ENCODE results near the gene HYI.
"Not testable (repeated sequence)": the region's sequence is repeated elsewhere in the genome, so short reads cannot be mapped to it uniquely, and the experiment has no call there.

The HYI gene, protein sequence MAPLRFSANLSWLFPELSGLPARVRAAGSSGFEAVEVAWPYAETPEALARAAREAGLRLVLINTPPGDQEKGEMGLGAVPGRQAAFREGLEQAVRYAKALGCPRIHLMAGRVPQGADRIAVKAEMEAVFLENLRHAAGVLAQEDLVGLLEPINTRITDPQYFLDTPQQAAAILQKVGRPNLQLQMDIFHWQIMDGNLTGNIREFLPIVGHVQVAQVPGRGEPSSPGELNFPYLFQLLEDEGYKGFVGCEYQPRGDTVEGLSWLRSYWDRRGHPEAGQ

DNA sequence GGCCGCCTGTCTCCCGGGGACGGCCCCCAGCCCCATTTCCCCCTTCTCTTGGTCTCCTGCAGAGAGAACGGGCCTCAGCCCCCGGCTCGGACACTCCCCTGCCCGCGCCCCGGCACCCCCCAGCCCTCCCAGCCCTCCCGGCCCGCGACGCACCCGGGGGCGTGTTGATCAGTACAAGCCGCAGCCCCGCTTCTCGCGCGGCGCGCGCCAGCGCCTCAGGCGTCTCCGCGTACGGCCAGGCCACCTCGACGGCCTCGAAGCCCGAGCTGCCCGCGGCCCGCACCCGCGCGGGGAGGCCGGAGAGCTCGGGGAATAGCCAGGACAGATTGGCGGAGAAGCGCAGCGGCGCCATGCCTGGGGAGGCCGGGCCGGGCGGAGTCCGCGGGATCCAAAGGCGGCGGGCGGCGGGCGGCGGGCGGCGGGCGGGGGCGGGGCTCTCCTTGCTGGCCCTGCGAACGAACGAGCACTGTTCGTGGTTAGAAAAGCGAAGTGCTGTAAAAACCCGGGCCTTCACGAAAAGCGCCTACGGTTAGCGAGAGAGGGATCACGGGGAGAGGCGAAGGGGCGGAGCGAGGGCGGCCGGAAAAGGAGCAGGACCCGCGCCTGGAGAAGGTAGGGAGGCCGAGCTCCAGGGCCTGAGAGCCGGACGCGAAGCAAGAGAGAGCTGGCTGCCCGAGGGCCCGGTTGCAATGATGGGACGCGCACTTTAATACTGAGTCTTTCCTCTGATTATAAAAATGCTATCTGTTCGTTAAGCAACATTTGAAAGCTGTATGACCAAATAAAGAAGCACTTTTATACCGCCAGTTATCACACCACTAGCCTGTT, at the start of gene HYI:
HYI (minus strand) TSS at position 490 of the 828 bp plus-strand sequence; CDS start at position 352, 138 bp downstream.
- DNase-seq (ENCODE audit: low read depth), result peak; percentile 37

DNA sequence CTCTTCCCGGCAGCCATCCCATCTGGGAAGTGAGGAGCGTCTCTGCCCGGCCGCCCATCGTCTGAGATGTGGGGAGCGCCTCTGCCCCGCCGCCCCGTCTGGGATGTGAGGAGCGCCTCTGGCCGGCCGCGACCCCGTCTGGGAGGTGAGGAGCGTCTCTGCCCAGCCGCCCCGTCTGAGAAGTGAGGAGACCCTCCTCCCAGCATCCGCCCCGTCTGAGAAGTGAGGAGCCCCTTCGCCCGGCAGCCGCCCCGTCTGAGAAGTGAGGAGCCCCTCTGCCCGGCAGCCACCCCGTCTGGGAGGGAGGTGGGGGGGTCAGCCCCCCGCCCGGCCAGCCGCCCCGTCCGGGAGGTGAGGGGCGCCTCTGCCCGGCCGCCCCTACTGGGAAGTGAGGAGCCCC, 48.1 kb upstream of the HYI start:
- not testable (repeated sequence) for DNase-seq (ENCODE audit: low read depth)

- no peak for DNase-seq (ENCODE audit: low read depth)
These were observed 46.2 kb upstream of the HYI start for GRCh38 chr1:43499898-43500297.

- DNase-seq (ENCODE audit: low read depth), result no peak
These were observed 41.5 kb upstream of the HYI start for GRCh38 chr1:43495204-43495603.

- DNase-seq (ENCODE audit: low read depth), result no peak
These were observed 40.1 kb upstream of the HYI start for GRCh38 chr1:43493661-43494450.

DNA sequence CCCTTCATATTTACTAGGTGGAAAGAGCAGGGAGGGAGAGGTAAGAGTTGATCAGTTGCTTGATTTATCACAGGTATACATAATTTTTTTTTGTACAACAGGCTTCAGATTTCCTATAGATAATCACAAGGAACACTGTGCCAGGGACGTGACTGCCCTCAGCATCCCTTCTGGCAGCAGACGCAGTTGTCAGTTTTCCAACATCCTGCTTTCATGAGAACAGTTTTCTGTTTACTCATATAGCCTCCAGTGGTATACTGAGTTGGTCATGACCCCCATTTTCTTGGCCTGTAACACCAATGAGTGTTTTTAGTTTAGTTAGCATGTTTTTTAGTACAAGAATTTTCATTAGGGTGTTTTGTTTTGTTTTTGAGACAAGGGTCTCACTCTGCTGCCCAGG, 39.1 kb upstream of the HYI start:
- DNase-seq (ENCODE audit: low read depth), result no peak

- no peak for DNase-seq (ENCODE audit: low read depth)
These were observed 37.3 kb upstream of the HYI start for GRCh38 chr1:43491061-43491460.

DNA sequence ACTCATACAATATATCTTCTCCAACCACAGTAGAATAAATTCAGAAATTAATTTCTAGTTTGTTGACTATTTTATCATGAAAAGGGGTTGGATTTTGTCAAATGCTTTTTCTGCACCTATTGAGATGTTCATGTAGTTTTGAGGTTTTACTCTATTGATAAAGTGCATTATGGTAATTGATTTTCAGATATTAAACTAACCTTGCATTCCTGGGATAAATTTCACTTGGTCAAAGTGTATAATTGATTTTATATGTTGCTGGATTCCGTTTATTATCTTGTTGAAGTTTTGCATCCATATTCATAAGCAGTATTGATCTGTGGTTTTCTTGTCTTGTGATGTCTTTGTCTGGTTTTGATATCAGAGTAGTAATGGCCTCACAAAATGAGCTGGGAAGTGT, 34.4 kb upstream of the HYI start:
- DNase-seq (ENCODE audit: low read depth), result no peak

DNA sequence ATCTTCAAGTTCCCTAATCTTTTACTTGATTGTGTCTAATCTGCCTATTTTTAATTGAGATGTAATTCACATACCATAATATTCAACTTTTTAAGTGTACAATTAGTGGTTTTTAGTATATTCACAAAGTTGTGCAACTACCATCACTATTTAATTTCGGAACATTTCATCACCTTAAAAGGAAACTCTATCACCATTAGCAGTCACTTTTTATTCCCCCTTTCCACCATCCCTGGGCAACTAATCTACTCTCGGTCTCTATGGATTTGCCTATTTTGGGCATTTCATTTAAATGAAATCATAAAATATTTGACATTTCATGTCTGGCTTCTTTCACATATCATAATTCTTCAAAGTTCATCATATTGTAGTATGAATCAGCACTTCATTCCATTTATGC, 30.6 kb upstream of the HYI start:
- DNase-seq (ENCODE audit: low read depth), result no peak

- DNase-seq (ENCODE audit: low read depth), result no peak
These were observed 28.5 kb upstream of the HYI start for GRCh38 chr1:43482215-43482614.

- no peak for DNase-seq (ENCODE audit: low read depth)
These were observed 27.8 kb upstream of the HYI start for GRCh38 chr1:43481491-43481890.

DNA sequence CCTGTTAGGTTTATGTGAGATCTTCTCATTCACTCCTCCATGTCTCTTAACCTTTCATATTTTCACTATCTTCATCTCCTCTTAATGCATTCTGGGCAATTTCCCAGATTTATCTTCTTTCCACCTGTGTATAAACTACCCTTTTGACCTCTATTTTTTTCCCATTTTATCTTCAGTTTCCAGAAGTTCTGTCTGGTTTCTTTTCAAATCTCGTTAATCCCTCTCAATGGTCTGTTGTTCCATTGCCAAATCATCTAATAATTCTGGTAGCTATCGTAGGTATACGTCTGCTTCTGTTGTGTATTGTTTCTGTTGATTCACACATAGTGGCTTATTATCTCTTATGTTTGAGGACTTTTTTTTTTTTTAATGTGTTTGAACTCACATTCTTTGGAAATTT, 25.7 kb upstream of the HYI start:
- DNase-seq (ENCODE audit: low read depth), result no peak

DNA sequence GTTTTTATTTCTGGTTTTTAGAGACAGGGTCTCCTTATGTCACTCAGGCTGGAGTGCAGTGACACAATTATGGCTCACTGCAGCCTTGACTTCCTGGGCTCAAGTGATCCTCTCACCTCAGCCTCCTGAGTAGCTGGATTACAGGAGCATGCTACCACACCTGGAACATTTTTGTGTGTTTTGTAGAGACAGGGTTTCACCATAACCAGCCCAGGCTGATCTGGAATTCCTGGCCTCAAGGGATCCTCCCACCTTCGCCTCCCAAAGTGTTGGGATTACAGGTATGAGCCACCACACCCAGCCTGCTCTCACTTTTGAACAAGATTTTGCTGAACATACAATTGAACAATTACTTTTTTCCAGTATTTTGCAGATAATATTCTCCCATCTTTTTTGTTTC, 24.0 kb upstream of the HYI start:
- no peak for DNase-seq (ENCODE audit: low read depth)

DNA sequence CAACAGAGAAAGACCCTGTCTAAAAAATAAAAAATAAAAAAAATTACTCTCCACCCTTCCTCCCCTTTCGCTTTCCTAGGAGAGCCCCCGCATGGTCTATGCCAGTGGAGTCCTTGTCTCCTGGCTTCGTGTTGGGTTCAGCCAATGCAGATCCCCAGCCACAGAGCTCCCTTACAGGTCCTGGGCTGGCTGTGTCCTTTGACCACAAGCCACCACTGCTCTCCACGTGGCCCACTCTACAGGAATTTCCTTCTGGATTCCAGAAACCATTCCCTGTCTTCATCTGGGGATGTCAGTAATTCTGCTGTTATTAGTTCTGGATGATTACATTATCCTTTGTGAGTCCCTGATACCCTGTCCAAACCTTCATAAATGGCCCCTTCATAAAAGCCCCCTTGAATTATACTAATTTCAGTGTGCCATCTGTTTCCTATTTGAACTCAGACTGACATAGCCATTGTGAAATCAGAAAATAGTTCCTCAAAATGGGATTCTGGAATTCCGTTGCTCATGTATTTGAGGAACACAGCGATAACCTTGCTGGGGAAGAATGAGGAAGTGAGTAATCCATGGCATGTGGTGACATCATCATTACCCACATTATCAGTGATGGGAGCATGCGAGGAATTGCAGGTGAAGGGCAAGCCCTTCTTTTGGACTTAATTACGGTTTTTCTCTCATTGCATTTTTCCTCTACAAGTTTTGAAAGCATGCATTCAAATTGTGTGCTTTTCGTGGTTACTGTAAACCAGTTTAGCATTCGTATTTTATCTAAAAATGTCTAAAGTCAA, 22.1 kb upstream of the HYI start:
- not testable (repeated sequence) for DNase-seq (ENCODE audit: low read depth)

DNA sequence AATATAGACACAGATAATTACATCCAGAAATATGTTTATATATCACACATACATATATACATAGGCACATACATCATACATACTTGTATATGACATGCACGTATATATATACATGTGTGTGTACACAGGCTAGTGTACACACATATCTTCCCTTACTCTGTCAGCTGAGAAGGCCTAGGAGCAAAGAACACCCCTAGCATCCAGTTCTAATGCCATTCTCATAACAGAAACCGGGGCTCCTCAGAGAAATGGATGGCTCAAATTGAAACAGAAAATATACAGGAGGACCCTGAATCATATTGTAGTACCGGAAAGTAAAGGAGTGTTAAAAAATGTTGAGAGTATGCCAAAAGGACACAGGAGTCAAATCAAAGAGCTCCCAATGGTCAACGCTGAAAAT, 19.7 kb upstream of the HYI start:
- no peak for DNase-seq (ENCODE audit: low read depth)

DNA sequence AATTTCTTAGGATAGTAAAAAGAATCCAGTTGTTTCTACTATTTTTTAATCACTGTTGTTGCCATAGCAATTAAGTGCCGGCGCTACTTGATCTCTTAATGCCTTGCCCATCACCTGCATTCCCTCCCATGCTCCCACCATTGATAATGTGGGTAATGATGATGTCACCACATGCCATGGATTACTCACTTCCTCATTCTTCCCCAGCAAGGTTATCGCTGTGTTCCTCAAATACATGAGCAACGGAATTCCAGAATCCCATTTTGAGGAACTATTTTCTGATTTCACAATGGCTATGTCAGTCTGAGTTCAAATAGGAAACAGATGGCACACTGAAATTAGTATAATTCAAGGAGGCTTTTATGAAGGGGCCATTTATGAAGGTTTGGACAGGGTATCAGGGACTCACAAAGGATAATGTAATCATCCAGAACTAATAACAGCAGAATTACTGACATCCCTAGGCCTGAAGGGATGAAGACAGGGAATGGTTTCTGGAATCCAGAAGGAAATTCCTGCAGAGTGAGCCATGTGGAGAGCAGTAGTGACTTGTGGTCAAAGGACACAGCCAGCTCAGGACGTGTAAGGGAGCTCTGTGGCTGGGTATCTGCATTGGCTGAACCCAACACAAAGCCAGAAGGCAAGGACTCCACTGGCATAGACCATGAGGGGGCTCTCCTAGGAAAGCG, 18.9 kb upstream of the HYI start:
- DNase-seq (ENCODE audit: low read depth), result not testable (repeated sequence)

DNA sequence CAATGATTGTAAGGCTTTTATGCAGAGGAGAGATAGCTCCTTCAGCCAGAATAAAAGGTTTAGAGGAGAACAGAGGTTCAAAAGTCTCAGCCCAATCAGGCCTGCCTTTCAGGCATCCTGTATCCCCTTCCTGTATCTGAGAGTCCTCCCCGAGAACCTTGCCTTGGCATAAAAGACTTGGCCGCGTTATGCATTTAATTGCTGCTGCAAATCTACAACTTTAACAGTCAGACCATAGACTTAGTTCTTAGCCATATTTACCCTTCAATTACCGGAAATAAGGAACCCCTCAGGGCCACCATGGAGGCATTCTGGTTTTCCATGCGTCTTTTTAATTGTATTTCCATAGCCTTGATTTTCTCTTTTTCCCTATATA, 18.3 kb upstream of the HYI start:
- no peak for DNase-seq (ENCODE audit: low read depth)

- no peak for DNase-seq (ENCODE audit: low read depth)
These were observed 16.2 kb upstream of the HYI start for GRCh38 chr1:43469932-43470331.

DNA sequence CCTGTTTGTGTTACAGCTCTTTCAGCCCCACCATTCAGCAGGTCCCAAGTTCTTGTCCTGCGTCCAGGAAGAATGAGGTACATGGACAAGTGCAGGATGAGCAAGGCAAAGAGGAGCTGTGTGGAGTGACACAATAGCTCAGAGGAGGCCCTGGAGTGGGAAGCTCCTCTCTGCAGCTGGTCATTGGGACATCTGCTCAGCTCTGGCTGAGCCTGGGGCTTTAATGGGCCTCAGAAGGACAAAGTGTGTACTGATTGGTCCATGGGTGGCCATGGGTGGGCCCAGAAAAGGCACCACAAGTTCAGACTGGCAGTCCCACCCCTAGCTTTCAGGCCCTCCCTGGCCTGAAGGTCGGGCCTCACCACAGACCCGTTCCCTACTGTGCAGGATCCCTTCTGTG, 14.7 kb upstream of the HYI start:
- DNase-seq (ENCODE audit: low read depth), result no peak

DNA sequence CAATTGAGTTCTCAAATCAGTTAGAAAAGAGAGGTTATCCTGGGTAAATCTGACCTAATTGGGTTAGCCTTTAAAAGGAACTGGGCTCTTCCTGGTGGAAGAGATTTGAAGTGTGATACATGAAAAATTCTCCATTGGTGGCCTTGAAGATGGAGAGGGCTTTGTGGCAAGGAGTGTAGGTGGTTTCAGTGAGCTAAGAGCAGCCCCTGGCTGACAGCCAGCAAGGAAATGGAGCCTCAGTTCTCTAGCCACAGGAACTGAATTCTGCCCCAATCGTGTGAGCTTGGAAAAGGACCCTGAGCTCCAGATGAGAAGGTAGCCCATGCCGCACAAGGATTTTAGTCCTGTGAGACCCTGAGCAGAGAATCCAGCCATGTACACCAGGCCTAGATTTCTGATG, 12.7 kb upstream of the HYI start:
- no peak for DNase-seq (ENCODE audit: low read depth)

- DNase-seq (ENCODE audit: low read depth), result no peak
These were observed 11.9 kb upstream of the HYI start for GRCh38 chr1:43465505-43466067.

All from activated gamma-delta T cell treated with anti-CD3 and anti-CD28 coated beads, Interleukin-2, amount 50 U/mL, for 16 hours (primary cell).